Dedifferentiated amniotic fluid mesenchymal stem cell (primary cell): ENCODE measurements around the gene MAGEC3.

Experiments used
- DNase-seq: peaks from one replicate; pipeline ENCODE4 v3.0.0-alpha.2; 2016; ENCODE audit errors: extremely low spot score

MAGEC3 gene

GRCh38 chrX:141947350-141947749 is 109.2 kb downstream of the MAGEC3 start:
- DNase-seq = no peak
